Neural progenitor cell (in vitro differentiated cells): ENCODE measurements around the gene TRIM50.

Experiments
- CTCF ChIP-seq: fragments of 200-600 bp; sonication (generic); IDR thresholded peaks from 2 replicates; pipeline ENCODE4 v1.5.1; 2017; ENCODE audit warnings: antibody characterized with exemption, mild to moderate bottlenecking
- EZH2 ChIP-seq: fragments of 200-600 bp; sonication (generic); IDR thresholded peaks from 2 replicates; pipeline ENCODE4 v1.6.1; 2017; ENCODE audit warnings: antibody characterized with exemption, mild to moderate bottlenecking, moderate library complexity

GRCh38 chr7:73354196-73354595, 26.3 kb upstream of the TRIM50 start:
- TF ChIP-seq CTCF, result no peak
- no peak for TF ChIP-seq EZH2
